Liver (tissue), 9 donors: ENCODE measurements around the gene KCNQ5. TPM values are rescaled to one million over a fixed set of nuclear protein-coding genes. Genes with fewer than 3 reads are reported as not detected.

Source experiments
- DNase-seq: peaks from one replicate; pipeline ENCODE4 v3.0.0-alpha.2; 2017; ENCODE audit warnings: low spot score
- H3K27ac ChIP-seq, 2 donors: one replicate each; pipeline ENCODE4 v1.7.0; 2013; ENCODE audit warnings: inconsistent platforms in 2 of 2, low read length in 2 of 2, control low read depth in 1 of 2, low read depth in 1 of 2, mild to moderate bottlenecking in 1 of 2
- H3K27me3 ChIP-seq, 4 donors: one replicate each; pipeline versions ENCODE4 v1.6.1 to v1.7.0; 2013; ENCODE audit warnings: low read length in 3 of 4, inconsistent platforms in 1 of 4, mild to moderate bottlenecking in 1 of 4, moderate library complexity in 1 of 4; ENCODE audit not compliant: control insufficient read depth in 4 of 4, insufficient read depth in 4 of 4
- H3K36me3 ChIP-seq, 4 donors: one replicate each; pipeline versions ENCODE4 v1.6.1 to v1.7.0; 2013; ENCODE audit warnings: low read length in 3 of 4, mild to moderate bottlenecking in 3 of 4, low read depth in 1 of 4, moderate library complexity in 1 of 4; ENCODE audit not compliant: control insufficient read depth in 4 of 4, insufficient read depth in 3 of 4
- H3K4me1 ChIP-seq, 4 donors: one replicate each; pipeline versions ENCODE4 v1.6.1 to v1.7.0; 2013; ENCODE audit warnings: low read length in 3 of 4, mild to moderate bottlenecking in 3 of 4, moderate library complexity in 1 of 4; ENCODE audit not compliant: control insufficient read depth in 4 of 4, insufficient read depth in 4 of 4
- H3K4me3 ChIP-seq, 3 donors: one replicate each; pipeline versions ENCODE4 v1.6.1 to v1.7.0; 2013; ENCODE audit warnings: low read length in 3 of 3, control low read depth in 1 of 3, low read depth in 1 of 3, mild to moderate bottlenecking in 1 of 3
- H3K9ac ChIP-seq, 2 donors: one replicate each; pipeline ENCODE4 v1.7.0; 2013; ENCODE audit warnings: low read length in 2 of 2, mild to moderate bottlenecking in 2 of 2, moderate library complexity in 2 of 2, control low read depth in 1 of 2, low read depth in 1 of 2
- H3K9me3 ChIP-seq, 4 donors: one replicate each; pipeline versions ENCODE4 v1.6.1 to v1.7.0; 2013; ENCODE audit warnings: low read length in 3 of 4; ENCODE audit not compliant: control insufficient read depth in 4 of 4
- EGR1 ChIP-seq, 2 donors: IDR thresholded peaks; 2 replicates each; pipeline ENCODE4 v1.6.1; 2016 to 2018; ENCODE audit warnings: antibody characterized with exemption in 2 of 2, low read depth in 2 of 2
- FOXA1 ChIP-seq: IDR thresholded peaks from 2 replicates; pipeline ENCODE4 v1.6.1; 2016; ENCODE audit warnings: antibody characterized with exemption
- FOXA2 ChIP-seq: IDR thresholded peaks from 2 replicates; pipeline ENCODE4 v1.6.1; 2016; ENCODE audit warnings: antibody characterized with exemption
- GABPA ChIP-seq, 2 donors: IDR thresholded peaks in 1 of 2; conservative IDR thresholded peaks in 1 of 2; 2 replicates each; pipeline ENCODE4 v1.6.1; 2016; ENCODE audit warnings: antibody characterized with exemption in 2 of 2, mild to moderate bottlenecking in 1 of 2, moderate library complexity in 1 of 2
- HNF4A ChIP-seq, 2 donors: conservative IDR thresholded peaks; 2 replicates each; pipeline ENCODE4 v1.6.1; 2016; ENCODE audit warnings: antibody characterized with exemption in 2 of 2, mild to moderate bottlenecking in 2 of 2
- HNF4G ChIP-seq: IDR thresholded peaks from 2 replicates; pipeline ENCODE4 v1.6.1; 2016; ENCODE audit warnings: antibody characterized with exemption
- JUND ChIP-seq, 2 donors: IDR thresholded peaks; 2 replicates each; pipeline ENCODE4 v1.6.1; 2016; ENCODE audit warnings: antibody characterized with exemption in 2 of 2
- NR2F2 ChIP-seq: IDR thresholded peaks from 2 replicates; pipeline ENCODE4 v1.6.1; 2016; ENCODE audit warnings: antibody characterized with exemption
- RAD21 ChIP-seq, 2 donors: IDR thresholded peaks; 2 replicates each; pipeline ENCODE4 v1.6.1; 2016; ENCODE audit warnings: antibody characterized with exemption in 2 of 2, mild to moderate bottlenecking in 2 of 2
- RXRA ChIP-seq, 2 donors: IDR thresholded peaks; 2 replicates each; pipeline ENCODE4 v1.6.1; 2017 to 2018; ENCODE audit warnings: antibody characterized with exemption in 2 of 2, mild to moderate bottlenecking in 1 of 2
- SP1 ChIP-seq: IDR thresholded peaks from 2 replicates; pipeline ENCODE4 v1.6.1; 2018; ENCODE audit warnings: antibody characterized with exemption, mild to moderate bottlenecking
- TAF1 ChIP-seq: conservative IDR thresholded peaks from 2 replicates; pipeline ENCODE4 v1.6.1; 2016; ENCODE audit warnings: antibody characterized with exemption, mild to moderate bottlenecking
- YY1 ChIP-seq: IDR thresholded peaks from 2 replicates; pipeline ENCODE4 v1.6.1; 2016; ENCODE audit warnings: antibody characterized with exemption, mild to moderate bottlenecking
- ZBTB33 ChIP-seq: IDR thresholded peaks from 2 replicates; pipeline ENCODE4 v1.6.1; 2016; ENCODE audit warnings: antibody characterized with exemption
- WGBS: extraction: QIAGEN DNeasy Blood & Tissue Kit; methylation state at CpG from one replicate; pipeline ENCODE4 v1.1.7; 2013; 5-methylcytosine and 5-hydroxymethylcytosine counted together
- polyA plus RNA-seq, 2 donors: library from polyadenylated mRNA; stranded (reverse) in 1 of 2; unstranded in 1 of 2; fragments of 200-250 nt in 1 of 2; fragments of >200 nt in 1 of 2; fragmentation: Nextera tagmentation in 1 of 2; extraction: Ambion mirVana in 1 of 2; gene quantifications; one replicate each; pipeline versions ENCODE4 v1.2.1 to v1.2.3, GENCODE V29; 2013 to 2015
- total RNA-seq, 2 donors: library from RNA; depleted of rRNA; stranded (reverse); fragments of >200 nt; gene quantifications; one replicate each; pipeline ENCODE4 v1.2.3, GENCODE V29; 2014
- TF ChIP-seq, protein P1 (sequence below): IDR thresholded peaks from 2 replicates; pipeline ENCODE4 v1.6.1; 2016; ENCODE audit warnings: antibody characterized with exemption
- TF ChIP-seq, protein P2 (sequence below): IDR thresholded peaks from 2 replicates; pipeline ENCODE4 v1.6.1; 2016; ENCODE audit warnings: antibody characterized with exemption, mild to moderate bottlenecking
- TF ChIP-seq, protein P3 (sequence below): fragments of 150-350 bp; IDR thresholded peaks from 2 replicates; pipeline ENCODE4 v1.5.1; 2017; ENCODE audit warnings: improper control_type of control experiment, low read depth, low read length; ENCODE audit not compliant: missing input control
- TF ChIP-seq, protein P4 (sequence below): IDR thresholded peaks from 2 replicates; pipeline ENCODE4 v1.6.1; 2016; ENCODE audit warnings: antibody characterized with exemption
- donor health status: healthy.
- donor health status: healthy.
- donor health status: healthy.
- donor health status: healthy.
- donor health status: healthy.

Gene KCNQ5
- total and polyA plus RNA-seq, 4 donors = 0.02 to 1.1 (median 0.15) TPM

DNA sequence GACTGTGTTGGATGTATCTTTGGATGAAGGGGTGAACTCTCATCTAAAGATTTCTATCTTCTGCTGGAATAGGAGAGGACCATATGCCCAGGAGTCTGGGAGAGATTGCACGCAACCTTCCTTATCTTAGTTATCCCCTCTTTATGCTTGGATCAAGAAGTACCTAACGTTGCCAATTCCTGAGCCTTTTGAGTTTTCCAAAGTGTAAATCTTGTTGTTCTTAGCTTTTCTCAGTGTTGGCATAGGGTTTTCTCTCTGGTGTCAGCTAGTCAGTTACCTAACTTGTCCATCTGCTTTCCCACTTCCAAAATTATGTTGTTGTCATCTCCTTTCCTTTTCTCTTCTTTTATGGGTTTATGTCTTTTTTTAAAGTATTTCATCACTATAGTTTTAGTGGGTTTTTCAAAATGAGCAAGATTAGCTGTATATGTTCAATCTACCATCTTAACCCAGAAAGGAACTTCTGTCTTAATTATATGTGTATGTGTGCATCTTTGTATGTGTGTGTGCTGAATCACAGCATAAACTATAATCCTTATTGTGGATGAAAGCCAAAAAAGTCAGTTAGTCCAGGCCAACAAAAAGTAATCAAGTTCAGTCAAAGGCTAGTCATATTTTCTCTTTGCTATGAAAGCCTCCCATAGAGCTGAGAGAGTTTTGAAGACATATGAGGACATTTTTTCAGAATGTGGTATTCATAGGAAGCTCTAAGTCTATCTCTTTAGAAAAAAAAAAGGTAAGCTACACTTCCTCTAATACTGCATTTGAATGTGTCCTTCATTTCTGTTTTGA, 531.3 kb downstream of the KCNQ5 start:
- Histone ChIP-seq H3K9me3 (no peaks in the 10 kb centered on the region), H3K9ac (no peak overlapping the region), H3K27ac (no peak overlapping the region), H3K4me1 (no peaks in the 10 kb centered on the region), H3K36me3 (no peaks in the 10 kb centered on the region), H3K4me3 (no peak overlapping the region), H3K27me3 (peaks cover 0 to 5% (median 0%) of the 10 kb centered on the region in 4 donors)
- no peak for TF ChIP-seq TAF1
- TF ChIP-seq, protein P1, sequence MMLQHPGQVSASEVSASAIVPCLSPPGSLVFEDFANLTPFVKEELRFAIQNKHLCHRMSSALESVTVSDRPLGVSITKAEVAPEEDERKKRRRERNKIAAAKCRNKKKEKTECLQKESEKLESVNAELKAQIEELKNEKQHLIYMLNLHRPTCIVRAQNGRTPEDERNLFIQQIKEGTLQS = no peak
- TF ChIP-seq HNF4G = no peak
- TF ChIP-seq ZBTB33 = no peak
- TF ChIP-seq GABPA (IDR thresholded peaks at IDR 0.05 in 1 of 2, conservative IDR thresholded peaks at IDR 0.05 in 1 of 2) = no peak
- TF ChIP-seq, protein P2, sequence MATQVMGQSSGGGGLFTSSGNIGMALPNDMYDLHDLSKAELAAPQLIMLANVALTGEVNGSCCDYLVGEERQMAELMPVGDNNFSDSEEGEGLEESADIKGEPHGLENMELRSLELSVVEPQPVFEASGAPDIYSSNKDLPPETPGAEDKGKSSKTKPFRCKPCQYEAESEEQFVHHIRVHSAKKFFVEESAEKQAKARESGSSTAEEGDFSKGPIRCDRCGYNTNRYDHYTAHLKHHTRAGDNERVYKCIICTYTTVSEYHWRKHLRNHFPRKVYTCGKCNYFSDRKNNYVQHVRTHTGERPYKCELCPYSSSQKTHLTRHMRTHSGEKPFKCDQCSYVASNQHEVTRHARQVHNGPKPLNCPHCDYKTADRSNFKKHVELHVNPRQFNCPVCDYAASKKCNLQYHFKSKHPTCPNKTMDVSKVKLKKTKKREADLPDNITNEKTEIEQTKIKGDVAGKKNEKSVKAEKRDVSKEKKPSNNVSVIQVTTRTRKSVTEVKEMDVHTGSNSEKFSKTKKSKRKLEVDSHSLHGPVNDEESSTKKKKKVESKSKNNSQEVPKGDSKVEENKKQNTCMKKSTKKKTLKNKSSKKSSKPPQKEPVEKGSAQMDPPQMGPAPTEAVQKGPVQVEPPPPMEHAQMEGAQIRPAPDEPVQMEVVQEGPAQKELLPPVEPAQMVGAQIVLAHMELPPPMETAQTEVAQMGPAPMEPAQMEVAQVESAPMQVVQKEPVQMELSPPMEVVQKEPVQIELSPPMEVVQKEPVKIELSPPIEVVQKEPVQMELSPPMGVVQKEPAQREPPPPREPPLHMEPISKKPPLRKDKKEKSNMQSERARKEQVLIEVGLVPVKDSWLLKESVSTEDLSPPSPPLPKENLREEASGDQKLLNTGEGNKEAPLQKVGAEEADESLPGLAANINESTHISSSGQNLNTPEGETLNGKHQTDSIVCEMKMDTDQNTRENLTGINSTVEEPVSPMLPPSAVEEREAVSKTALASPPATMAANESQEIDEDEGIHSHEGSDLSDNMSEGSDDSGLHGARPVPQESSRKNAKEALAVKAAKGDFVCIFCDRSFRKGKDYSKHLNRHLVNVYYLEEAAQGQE = no peak
- TF ChIP-seq, protein P3, sequence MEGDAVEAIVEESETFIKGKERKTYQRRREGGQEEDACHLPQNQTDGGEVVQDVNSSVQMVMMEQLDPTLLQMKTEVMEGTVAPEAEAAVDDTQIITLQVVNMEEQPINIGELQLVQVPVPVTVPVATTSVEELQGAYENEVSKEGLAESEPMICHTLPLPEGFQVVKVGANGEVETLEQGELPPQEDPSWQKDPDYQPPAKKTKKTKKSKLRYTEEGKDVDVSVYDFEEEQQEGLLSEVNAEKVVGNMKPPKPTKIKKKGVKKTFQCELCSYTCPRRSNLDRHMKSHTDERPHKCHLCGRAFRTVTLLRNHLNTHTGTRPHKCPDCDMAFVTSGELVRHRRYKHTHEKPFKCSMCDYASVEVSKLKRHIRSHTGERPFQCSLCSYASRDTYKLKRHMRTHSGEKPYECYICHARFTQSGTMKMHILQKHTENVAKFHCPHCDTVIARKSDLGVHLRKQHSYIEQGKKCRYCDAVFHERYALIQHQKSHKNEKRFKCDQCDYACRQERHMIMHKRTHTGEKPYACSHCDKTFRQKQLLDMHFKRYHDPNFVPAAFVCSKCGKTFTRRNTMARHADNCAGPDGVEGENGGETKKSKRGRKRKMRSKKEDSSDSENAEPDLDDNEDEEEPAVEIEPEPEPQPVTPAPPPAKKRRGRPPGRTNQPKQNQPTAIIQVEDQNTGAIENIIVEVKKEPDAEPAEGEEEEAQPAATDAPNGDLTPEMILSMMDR = no peak
- TF ChIP-seq NR2F2 = no peak
- TF ChIP-seq, protein P4, sequence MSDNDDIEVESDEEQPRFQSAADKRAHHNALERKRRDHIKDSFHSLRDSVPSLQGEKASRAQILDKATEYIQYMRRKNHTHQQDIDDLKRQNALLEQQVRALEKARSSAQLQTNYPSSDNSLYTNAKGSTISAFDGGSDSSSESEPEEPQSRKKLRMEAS = no peak
- no peak for TF ChIP-seq FOXA2
- TF ChIP-seq EGR1 (IDR thresholded peaks at IDR 0.05; ENCODE audit: low read depth in 2 of 2) = no peak
- TF ChIP-seq HNF4A (conservative IDR thresholded peaks at IDR 0.05) = no peak
- no peak for TF ChIP-seq YY1
- no peak for TF ChIP-seq FOXA1
- no peak for TF ChIP-seq SP1
- no peak for TF ChIP-seq RAD21 (IDR thresholded peaks at IDR 0.05)
- TF ChIP-seq JUND (IDR thresholded peaks at IDR 0.05) = no peak
- no peak for TF ChIP-seq RXRA (IDR thresholded peaks at IDR 0.05)
- WGBS = 56% methylated on average over 2 of the region's 2 CpGs
- DNase-seq = no peak
